Natural killer cell (primary cell): Measurements from ENCODE around the gene LPCAT3. TPM values are rescaled to one million over a fixed set of nuclear protein-coding genes. Genes with fewer than 3 reads are reported as not detected.
A peak's percentile ranks its signal among the peaks of the same experiment; 100 is the strongest.

ENCODE experiments used
- ATAC-seq, 3 donors: fragments of 150-1000 bp in 2 of 3; fragments of 200-7000 bp in 1 of 3; cut with Tn5 transposase; 1 replicate in 1 of 3; 2 replicates in 2 of 3; pipeline ENCODE4 v1.10.0; 2021; ENCODE audit warnings: mild to moderate bottlenecking in 2 of 3, moderate library complexity in 2 of 3
- DNase-seq, 2 donors: peaks; one replicate each; pipeline versions ENCODE4 v3.0.0 to v3.0.0-alpha.2; 2013 to 2021; ENCODE audit warnings: mixed read lengths in 1 of 2
- H3K27ac ChIP-seq: one replicate; pipeline ENCODE4 v1.5.1; 2013; ENCODE audit warnings: mild to moderate bottlenecking, low read length
- H3K27me3 ChIP-seq: one replicate; pipeline ENCODE4 v1.6.1; 2013; ENCODE audit warnings: low read length; ENCODE audit not compliant: control insufficient read depth, insufficient read depth
- H3K36me3 ChIP-seq: one replicate; pipeline ENCODE4 v1.6.1; 2013; ENCODE audit warnings: low read length; ENCODE audit not compliant: control insufficient read depth, insufficient read depth
- H3K4me1 ChIP-seq: one replicate; pipeline ENCODE4 v1.6.1; 2013; ENCODE audit warnings: low read length; ENCODE audit not compliant: control insufficient read depth, insufficient read depth
- H3K4me3 ChIP-seq: one replicate; pipeline ENCODE4 v1.5.1; 2013; ENCODE audit warnings: low read length
- H3K9me3 ChIP-seq: one replicate; pipeline ENCODE4 v1.6.1; 2013; ENCODE audit warnings: low read length; ENCODE audit not compliant: control insufficient read depth, insufficient read depth
- H3K27ac Mint-ChIP-seq, 2 donors: one replicate each; pipeline ENCODE4 v1.8.0; 2022; ENCODE audit warnings: mild to moderate bottlenecking in 2 of 2, mixed read lengths in 2 of 2, moderate library complexity in 1 of 2
- H3K27me3 Mint-ChIP-seq, 2 donors: one replicate each; pipeline ENCODE4 v1.8.0; 2022; ENCODE audit warnings: low read depth in 2 of 2, mixed read lengths in 2 of 2
- H3K36me3 Mint-ChIP-seq: one replicate; pipeline ENCODE4 v1.8.0; 2022; ENCODE audit warnings: mixed read lengths
- H3K4me1 Mint-ChIP-seq, 2 donors: one replicate each; pipeline ENCODE4 v1.8.0; 2022; ENCODE audit warnings: mixed read lengths in 2 of 2
- H3K4me3 Mint-ChIP-seq: one replicate; pipeline ENCODE4 v1.8.0; 2022; ENCODE audit warnings: mild to moderate bottlenecking, moderate library complexity, mixed read lengths
- H3K9me3 Mint-ChIP-seq, 2 donors: one replicate each; pipeline ENCODE4 v1.8.0; 2022; ENCODE audit warnings: mixed read lengths in 2 of 2
- CTCF ChIP-seq: fragments of 200-600 bp; IDR thresholded peaks from one replicate; pipeline ENCODE4 v1.8.0; 2022; ENCODE audit warnings: antibody characterized with exemption
- WGBS: methylation state at CpG from one replicate; pipeline ENCODE4 v1.1.7; 2013; ENCODE audit warnings: missing lambda C conversion rate; ENCODE audit not compliant: insufficient coverage; 5-methylcytosine and 5-hydroxymethylcytosine counted together
- intact Hi-C: fragments of 100-400 bp; cut with micrococcal nuclease; formaldehyde crosslinking; loops from one replicate; pipeline ENCODE4 v1.14.2; 2022
- total RNA-seq, 4 donors: library from RNA; stranded (reverse); fragments of 120-200 nt in 1 of 4; gene quantifications; one replicate each; pipeline versions ENCODE4 v1.2.3 to v1.2.4, GENCODE V29; 2013 to 2022

Gene LPCAT3
- total RNA-seq, 3 donors from 2014 or later (not counting 1 experiment from before 2014, with no cell fraction given) = 45.6 to 54.3 (median 45.6) TPM

- H3K9me3 ChIP-seq = no peaks in the 10 kb centered on the region
- no peak for TF ChIP-seq CTCF
- no peak for DNase-seq
- WGBS = 84% methylated on average over 2 of the region's 3 CpGs
- H3K4me3 ChIP-seq = no peak overlapping the region
- no peak overlapping the region for H3K27ac ChIP-seq
- Mint-ChIP-seq H3K4me3 (no peak overlapping the region), H3K36me3 (no peaks in the 10 kb centered on the region), H3K27ac (no peak overlapping the region), H3K4me1 (no peaks in the 10 kb centered on the region), H3K27me3 (no peaks in the 10 kb centered on the region), H3K9me3 (no peaks in the 10 kb centered on the region)
- intact Hi-C loops = no loop called here
- H3K36me3 ChIP-seq = no peaks in the 10 kb centered on the region
- H3K4me1 ChIP-seq = peaks cover 5% of the 10 kb centered on the region
- H3K27me3 ChIP-seq = no peaks in the 10 kb centered on the region
- ATAC-seq = no peak
Observed at GRCh38 chr12:7023114-7023513, 4.8 kb upstream of the LPCAT3 start.

GRCh38 chr12:7021956-7022355 is 3.7 kb upstream of the LPCAT3 start:
- Mint-ChIP-seq H3K27ac (no peak overlapping the region), H3K9me3 (no peaks in the 10 kb centered on the region)
- no peak overlapping the region for H3K27ac ChIP-seq

GRCh38 chr12:7019043-7019569 is 830 bp upstream of the LPCAT3 start:
- intact Hi-C loops = loop anchor here (5.0 kb wide), 3 partner anchors 67 to 88 kb away; partner anchors contain the start of genes C1R, C1RL and PTPN6
- ATAC-seq = no peak
- H3K27ac Mint-ChIP-seq = peak overlapping the region; percentile 69 to 82

More at GRCh38 chr12:7021956-7022355, 3.7 kb upstream of the LPCAT3 start:
- H3K9me3 ChIP-seq = no peaks in the 10 kb centered on the region
- Mint-ChIP-seq H3K4me1 (peaks cover 9 to 11% of the 10 kb centered on the region in 2 donors), H3K27me3 (no peaks in the 10 kb centered on the region), H3K4me3 (no peak overlapping the region), H3K36me3 (no peaks in the 10 kb centered on the region)
- TF ChIP-seq CTCF = no peak
- WGBS = 85% methylated on average over 5 of the region's 5 CpGs
- H3K4me3 ChIP-seq = no peak overlapping the region
- no peak for ATAC-seq
- intact Hi-C loops = no loop called here
- no peaks in the 10 kb centered on the region for H3K36me3 ChIP-seq
- peaks cover 11% of the 10 kb centered on the region for H3K4me1 ChIP-seq
- H3K27me3 ChIP-seq = no peaks in the 10 kb centered on the region
- no peak for DNase-seq

More at GRCh38 chr12:7019043-7019569, 830 bp upstream of the LPCAT3 start:
- Mint-ChIP-seq H3K4me1 (peaks cover 13 to 19% of the 10 kb centered on the region in 2 donors), H3K9me3 (no peaks in the 10 kb centered on the region), H3K36me3 (no peaks in the 10 kb centered on the region), H3K27me3 (no peaks in the 10 kb centered on the region), H3K4me3 (peak overlapping the region; percentile 87)
- TF ChIP-seq CTCF = peak; percentile 43
- Histone ChIP-seq H3K9me3 (no peaks in the 10 kb centered on the region), H3K27ac (peak overlapping the region; percentile 93), H3K4me1 (peaks cover 11% of the 10 kb centered on the region), H3K36me3 (no peaks in the 10 kb centered on the region), H3K4me3 (peak overlapping the region; percentile 92), H3K27me3 (no peaks in the 10 kb centered on the region)
- WGBS = 19% methylated on average over 4 of the region's 6 CpGs
- peak in 1 of 2 donors; percentile 14 for DNase-seq
